Glomerular visceral epithelial cell (primary cell): ENCODE results near the gene DPM1.

Source experiments
- DNase-seq: peaks from one replicate; pipeline ENCODE4 v3.0.0-alpha.2; 2016; ENCODE audit errors: extremely low spot score

The DPM1 gene

DNA sequence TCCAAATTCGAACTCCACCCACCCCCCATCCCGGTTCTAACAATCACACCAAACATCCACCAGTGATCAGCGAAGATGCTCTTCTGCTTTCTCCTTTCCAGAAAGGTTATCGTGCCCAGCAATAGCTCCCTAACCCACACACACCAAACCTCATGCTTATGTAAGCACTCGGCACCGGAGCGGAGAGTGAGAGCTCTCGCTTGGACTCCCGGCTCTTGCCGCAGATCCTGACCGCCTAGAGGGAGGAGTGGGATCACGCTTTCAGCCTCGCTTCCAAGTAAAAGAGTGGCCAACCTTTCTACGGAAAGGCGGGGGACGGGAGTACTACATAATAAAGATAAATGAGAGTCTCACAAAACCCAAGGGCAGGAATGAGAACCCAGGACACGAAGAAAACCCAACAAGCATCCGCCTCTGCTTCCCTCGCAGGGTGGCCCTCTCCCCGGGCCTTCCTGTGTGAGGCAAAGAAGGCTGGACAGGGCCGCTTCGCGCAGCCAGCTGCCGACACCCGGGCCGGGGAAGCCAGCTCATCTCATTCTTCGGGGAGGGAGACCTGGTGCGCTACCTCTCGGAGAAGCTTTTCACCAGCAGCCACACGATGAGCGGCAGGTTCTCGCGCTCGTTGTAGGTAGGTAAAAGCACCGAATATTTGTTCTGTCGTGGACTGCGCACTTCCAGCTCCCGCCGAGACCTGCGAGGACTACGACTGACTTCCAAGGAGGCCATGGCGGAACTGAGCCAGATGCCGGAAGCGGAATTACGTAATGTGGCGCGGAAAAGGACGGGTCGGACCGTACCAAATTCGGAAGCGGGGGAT is at the start of gene DPM1:
Gene DPM1, minus strand, starts transcription at position 735 of the 817 bp plus-strand sequence. Its CDS starts 9 bp downstream, at position 726.
- peak; percentile 91 for DNase-seq

DNA sequence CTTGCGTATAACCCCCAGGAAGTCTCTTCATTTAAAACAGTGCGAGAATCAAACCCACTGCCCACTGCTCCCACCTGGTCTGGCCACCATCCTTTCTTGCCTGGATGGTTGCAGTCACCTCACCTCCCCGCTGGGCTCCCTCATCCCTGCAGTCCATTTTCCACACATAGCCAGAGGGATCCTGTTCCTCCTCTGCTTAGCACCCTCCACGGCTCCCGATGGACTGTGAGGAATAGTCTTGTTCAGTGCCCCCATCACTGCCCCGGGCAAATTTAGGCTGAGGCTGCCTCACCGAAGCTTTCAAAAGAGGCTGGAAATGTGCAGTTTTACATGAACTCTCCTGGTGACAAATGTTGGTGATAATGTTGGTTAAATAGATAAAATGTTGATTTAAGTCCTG is 46.9 kb upstream of the DPM1 start:
- no peak for DNase-seq

DNA sequence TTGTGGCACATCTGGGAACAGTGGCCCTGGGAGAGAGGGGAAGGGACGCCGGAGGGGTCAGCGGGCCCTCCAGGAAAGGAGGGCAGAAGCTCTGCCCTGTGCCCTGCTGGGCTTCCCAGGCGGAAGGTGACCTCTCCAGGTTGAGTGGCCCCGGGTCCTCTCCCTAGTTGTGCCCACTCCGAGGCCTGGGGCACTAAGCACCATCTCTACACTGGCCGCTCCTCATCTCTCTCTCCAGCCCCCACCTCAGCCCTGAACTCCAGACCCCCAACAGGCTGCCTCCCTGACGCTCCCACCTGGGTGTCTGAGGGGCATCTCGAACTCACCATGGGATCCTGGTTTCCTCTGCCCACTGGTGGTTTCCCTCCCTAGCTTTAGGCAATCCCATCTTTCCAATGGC is 46.4 kb upstream of the DPM1 start:
- no peak for DNase-seq

DNA sequence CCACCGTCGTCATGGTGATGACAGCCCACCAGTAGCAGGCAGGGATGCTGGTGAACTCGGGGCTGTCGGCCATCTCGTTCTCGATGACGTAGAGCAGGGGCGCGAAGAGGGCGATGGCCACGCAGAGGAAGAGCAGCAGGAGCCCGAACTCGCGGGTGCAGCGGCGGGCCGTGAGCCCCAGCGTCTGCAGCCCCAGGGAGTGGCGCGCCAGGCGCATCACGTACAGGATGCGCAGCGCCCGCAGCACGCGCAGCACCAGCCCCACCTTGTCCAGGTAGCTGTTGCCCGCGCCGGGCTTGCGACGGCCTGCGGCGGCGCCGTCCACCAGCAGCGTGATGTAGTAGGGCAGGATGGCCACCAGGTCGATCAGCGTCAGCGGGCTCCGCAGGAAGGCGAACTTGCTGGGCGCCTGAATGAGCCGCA is 46.0 kb upstream of the DPM1 start:
- no peak for DNase-seq

DNA sequence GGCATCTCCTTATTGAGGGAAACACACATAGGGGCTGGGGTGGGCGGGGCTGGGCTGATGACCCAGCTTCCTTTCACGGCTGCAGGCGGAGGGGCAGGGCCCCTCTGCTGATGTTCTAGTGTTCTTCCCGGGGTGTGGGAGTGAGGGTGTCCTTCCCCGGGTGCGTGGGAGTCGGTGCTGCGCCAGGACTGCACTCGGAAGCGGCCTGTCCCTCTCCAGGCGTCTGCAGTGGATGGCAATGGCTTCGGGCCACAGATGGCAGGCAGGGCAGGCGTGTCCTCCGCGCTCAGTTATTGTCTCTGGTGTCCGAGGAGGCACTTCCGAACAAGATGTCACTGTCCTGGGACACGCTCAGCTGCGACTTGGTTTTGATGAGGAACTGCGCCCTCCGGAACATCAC is 45.4 kb upstream of the DPM1 start:
- no peak for DNase-seq

DNA sequence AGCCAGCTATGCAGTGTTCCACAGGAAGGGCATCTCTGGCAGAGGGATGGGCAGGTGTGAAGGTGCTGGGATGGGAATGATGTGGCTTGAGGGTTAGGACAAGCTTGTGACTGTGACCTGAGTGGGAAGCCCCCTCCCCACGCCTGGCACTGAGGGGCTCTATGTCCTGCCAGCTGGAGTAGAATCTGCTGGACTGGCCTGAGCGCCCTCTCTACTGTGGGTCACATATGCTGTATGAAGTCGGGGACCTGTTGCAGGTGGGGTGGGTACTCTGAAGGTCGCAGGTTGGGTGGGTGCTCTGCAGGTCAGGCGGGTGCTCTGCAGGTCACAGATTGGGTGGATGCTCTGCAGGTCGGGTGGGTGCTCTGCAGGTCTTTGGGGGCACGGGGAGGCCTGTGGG is 44.3 kb upstream of the DPM1 start:
- no peak for DNase-seq

DNA sequence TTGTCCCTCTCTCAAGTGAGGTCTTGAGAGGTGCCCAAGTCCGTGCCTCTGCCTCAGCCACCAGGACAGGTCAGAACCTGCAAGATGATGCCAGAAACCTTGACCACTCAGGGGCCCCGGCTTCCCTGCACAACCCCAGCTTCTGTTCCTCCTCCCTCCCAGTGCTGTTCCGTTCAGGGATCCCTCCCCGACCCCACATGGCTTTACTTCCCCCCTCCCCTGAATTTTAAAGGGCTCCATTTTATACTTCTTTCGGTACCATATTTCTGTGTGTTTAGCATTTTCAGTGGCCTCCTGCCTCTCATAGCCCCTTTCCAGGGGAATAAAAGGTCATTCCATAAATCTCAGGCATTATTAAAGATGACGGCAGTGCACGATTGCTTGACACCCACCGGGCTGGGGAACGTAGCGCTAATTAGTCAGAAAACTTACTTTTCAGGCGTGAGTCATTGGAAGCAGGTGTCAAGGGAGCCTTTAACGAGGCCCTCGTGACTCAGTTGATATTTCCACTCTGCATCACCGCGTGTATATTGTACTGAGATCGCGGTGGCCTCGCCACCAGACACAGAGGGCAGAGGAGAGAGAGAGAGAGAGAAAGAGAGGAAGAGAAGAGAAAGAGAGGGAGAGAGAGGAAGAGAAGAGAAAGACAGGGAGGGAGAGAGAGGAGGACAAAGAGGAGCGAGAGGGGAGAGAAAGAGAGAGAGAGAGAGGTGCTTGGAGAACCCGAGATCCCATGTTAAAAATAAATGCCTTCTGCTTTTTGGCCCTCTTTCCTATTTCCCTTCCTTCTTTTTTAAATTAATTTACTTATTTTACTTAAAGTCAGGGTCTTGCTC is 43.3 kb upstream of the DPM1 start:
- DNase-seq, result no peak

DNA sequence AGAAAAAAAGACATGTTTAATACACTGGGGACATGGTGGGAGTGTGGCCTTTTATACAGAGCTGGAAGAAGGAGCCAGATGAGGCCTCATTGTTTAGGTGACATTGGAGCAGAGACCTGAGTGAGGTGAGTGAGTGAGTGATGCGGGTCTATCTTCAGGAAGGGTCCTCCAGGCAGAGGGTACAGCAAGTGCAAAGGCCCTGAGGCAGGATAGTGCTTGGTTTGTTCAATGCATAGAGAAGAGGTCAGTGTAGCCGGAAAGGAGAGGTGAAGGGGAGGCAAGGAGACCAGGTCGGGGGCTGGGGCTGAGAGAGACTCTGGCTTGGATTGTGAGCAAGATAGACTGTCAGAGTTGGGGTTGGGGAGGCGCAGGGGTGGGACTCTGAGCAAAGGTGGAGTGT is 41.0 kb upstream of the DPM1 start:
- no peak for DNase-seq

DNA sequence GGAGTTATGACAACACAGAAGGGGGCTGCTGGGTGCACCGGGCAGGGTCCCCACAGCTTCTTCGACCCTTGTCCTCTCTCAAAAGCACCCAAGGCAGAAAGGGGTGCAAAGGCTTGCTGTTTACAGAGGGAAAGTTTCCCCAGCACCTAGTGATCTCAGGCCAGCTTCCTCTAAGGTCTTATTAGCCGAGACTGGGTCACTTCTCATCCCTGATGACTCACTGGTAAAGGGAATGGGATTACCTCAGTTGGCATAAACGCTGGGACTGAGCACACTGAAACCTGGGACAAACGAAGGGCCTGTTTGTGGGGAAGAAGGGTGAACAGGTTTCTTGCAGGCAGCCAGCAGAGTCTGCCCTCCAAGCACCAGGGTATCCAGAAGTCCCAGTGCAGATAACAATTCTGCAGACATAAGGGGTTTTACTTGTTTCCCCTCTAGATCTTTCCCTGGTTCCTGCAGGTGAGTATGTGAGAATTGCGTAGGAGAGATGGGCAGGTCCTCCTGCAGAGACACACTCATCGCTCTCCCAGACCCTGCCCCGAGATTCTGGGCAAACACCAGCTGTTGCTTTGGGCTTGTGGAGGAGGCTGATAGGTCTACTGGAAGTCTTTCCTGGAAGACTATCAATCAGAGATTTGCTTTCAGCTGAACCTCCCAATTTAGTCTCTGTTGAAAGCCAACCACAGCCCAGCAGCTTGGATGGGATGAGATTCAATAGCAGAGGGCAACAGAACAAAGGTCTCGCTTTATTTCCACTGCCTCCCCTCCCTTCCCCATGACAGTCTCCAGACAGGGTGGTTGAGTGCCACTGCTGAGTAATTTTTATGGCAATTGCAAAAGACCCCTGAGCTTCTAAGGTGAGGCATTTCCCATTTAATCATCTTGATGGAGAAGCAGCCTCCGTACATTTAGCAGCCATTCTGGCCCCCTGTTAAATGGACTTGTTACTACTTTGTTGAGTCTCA is 38.9 kb upstream of the DPM1 start:
- DNase-seq, result peak; percentile 27

DNA sequence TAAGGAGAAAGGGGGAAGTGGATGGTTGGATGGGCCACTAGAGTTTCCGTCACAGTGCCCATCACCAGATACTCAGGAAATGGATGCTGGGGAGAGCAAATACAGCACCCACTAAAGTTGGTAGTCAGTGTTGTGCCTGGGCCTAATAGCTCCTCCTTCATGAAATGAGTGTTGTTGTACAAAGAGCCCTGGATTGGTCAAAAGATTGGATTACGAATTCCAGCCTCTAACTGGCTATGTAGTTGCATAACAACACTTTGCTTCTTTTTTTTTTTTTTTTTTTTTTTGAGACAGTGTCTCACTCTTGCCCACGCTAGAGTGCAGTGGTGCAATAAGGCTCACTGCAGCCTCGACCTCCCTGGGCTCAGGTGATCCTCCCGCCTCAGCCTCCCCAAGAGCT is 37.2 kb upstream of the DPM1 start:
- no peak for DNase-seq

DNA sequence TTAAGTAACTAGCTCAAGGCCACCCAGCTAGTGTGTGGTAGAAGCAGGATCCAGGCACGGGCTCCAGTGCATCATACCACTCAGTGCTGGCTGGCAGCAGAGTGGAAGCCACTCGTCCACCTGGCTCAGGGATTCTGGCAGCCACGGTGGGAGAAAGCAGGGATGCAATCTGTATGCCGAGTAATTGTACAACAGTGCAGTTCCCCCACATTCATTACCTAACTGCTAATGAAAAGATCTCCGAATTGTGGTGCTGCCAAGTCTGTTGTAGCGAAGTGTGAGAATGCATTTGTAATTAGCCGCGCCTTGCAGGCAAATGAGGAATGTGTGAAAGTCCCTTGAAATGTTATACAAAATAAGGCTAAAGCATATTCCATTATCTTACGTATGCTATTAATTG is 35.5 kb upstream of the DPM1 start:
- DNase-seq, result no peak

DNA sequence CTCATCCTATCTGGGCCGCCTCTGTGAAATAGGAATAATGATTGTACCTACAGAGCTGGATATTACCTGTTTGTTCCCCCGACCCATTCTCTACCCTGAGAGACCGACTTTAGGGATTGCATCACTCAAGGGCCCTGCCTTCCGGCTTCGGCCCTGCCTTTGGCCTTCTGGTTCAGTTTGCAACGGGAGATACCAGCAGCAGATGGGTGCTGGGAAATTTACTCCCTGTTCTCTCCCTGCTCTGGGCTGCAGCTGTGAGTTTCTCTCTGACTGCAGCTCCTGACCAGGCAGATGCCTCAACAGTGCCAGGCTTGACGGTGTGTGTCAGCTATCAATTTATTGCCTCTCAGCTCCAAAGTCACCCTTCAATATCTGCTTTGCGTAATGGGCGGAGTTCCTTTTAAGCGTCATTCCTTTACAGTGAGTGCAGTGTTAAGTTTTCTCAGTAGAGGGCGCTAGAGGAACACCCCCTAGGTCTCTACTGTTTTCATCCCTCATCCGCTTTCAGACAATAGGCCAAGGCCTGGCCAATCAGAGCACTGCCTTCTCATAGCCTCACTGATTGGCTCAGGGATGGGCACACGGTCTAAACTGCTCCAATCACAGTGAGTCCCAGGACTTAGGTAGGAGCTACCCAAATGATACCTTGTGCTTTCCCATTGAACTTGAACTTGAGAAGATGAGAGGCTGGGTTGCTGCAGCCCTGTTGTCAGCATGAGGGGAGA is 34.6 kb upstream of the DPM1 start:
- DNase-seq, result peak; percentile 56

DNA sequence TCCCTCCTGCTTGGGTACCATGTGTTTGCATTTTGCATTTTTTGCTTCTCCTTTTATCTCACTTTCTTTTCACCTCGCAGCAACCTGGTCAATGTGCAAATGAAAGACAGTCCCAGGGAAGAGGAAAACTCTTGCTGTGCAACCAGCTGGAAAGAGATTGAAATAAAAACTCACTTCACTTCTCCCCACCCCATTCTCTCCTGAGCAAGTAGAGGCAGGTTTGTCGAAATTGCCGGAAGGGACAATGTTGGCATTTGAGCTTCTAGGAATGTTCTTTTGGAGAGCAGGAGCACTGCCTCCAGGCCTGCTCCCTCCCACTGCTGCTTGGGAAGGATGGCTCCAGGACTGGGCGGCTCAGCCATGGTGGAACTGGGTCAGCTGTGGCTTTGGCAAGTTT is 34.0 kb upstream of the DPM1 start:
- no peak for DNase-seq

DNA sequence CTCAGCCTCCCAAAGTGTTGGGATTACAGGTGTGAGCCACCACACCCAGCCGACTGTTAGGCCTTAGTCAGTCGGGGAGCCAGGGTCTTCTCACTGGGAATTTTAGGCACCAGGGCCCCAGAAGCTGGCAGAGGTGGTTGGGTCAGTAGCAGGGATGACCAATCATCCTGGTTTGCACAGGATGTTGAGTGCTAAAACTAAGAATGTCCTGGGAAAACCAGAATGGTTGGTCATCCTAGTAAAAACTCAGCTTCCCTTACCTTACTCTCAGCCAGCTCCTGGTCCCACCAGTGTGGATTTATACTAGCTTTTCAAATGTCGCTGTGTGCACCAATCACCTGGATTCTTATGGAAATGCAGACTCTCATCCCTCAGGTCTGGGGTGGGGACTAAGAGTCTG is 32.7 kb upstream of the DPM1 start:
- DNase-seq, result no peak

DNA sequence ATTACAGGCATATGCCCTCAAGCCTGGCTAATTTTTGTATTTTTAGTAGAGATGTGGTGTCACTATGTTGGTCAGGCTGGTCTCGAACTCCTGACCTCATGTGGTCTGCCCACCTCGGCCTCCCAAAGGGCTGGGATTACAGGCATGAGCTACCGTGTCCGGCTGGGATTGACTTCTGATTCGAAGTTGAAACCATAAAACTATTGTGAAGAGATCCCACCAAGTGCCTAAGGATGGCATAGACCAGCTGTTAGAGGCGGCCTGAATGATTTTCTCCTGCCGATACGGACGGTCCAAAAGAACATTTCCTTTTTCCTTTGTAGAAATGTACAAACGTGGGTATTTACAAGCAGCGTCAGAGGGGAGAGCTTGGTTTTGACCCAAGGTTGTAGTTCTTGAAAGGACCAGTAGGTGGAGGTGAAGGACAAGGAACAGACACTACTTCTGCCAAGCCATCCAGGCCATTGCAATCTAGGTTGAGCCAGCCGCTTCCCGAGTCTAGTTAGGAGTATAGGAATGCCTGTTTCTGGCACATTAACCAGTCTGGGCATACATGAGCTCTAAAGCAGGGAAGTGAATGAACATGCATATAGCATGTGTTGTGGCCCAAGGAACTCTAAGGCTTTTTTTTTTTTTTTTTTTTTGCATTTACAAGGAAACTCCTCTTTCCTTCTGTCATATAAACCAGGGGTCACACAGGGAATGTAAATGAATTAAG is 29.3 kb upstream of the DPM1 start:
- DNase-seq, result peak; percentile 92

DNA sequence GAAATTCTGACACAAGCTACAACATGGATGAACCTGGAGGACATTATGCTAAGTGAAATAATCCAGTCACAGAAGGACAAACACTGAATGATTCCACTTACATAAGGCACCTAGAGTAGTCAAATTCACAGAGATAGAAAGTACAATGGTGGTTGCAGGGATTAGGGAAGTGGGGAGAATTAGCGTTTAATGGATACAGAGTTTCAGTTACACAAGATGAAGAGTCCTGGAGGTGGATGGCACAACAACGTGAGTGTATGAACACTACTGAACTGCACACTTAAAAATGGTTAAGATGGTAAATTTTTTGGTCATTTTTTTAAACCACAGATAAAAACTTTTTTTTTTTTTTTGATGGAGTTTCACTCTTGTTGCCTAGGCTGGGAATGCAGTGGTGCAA is 25.0 kb upstream of the DPM1 start:
- no peak for DNase-seq

DNA sequence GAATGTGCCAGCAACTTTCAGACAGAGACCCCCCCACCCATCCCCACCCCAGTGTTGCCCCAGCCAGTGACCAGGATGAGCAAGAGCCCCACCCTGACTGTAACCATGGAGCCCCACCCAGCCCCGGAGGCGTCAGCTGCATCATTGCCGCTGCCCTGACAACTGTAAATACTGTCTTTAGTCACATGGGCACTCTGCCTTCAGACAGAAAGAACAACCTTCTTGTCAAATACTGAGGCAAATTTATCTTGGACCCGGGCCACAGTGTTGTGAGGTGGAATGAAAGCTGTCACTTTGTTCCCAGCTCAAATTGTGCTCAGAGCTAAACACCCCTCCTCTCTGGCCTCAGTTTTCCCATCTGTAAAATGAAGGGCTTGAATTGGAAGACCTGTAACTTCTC is 24.0 kb upstream of the DPM1 start:
- DNase-seq, result peak; percentile 43

DNA sequence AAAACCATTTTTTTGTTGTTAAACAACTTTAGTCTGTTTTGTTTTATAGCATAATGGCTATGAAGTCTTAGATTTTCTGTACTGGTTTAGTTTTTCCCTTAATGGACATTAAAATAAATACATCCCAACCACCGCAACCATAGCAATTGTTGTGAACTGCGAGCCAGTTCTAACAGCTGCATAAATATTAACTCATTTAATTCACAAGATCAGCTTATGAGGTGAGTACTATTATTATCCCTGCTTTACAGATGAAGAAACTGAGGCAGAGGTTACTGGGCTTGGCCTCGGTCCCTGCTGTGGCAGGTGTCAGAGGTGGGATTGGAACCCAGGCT is 23.3 kb upstream of the DPM1 start:
- no peak for DNase-seq

DNA sequence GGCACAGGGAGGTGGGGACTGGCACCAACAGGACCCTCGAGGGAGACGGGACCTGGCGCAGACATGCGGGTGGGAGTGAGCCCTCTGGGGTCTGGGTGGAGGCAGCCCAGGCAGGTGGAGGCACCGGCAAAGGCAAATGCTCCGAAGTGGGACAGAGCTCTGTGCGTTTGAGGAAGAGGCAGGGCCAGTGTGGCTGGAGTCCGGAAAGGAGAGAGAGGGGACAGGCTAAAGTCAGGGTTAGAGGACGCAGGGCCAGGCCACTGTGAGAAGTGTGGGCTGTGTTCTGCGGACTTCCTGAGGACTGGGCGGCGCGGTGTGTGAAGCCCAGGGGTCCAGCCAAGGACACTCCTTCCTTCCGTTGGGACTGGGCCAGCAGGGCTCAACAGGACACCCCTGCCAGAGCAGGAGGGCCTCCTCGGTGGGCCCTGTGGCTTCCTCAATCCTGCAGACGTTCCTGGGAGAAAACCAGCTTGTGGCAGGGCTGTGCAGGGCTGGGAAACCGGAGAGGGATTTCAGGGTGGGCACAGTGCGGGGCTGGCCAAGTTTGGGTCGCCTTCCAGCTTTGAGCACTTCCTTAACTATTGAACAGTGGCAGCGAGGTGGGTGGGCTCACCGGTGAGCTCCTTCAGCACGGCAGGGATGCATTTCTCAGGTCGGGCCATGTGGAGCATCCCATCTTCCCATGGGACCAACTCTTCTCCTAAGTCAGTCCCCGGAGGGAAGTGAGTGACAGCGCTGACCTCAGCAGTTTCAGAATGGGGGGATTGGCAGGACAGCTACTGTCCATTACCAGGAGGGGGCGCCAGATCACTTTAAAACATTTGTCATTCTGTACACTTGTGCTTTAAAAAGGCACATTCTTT is 22.8 kb upstream of the DPM1 start:
- peak; percentile 62 for DNase-seq
